ENCODE results near the gene NLK. TPM values are rescaled to one million over a fixed set of nuclear protein-coding genes. Genes with fewer than 3 reads are reported as not detected.

The NLK gene
- total and polyA plus RNA-seq, 2 of the 13 experiments (the other 11 are each of a cell fraction or from before 2014, with no cell fraction given): 13.4 to 14.6 TPM

DNA sequence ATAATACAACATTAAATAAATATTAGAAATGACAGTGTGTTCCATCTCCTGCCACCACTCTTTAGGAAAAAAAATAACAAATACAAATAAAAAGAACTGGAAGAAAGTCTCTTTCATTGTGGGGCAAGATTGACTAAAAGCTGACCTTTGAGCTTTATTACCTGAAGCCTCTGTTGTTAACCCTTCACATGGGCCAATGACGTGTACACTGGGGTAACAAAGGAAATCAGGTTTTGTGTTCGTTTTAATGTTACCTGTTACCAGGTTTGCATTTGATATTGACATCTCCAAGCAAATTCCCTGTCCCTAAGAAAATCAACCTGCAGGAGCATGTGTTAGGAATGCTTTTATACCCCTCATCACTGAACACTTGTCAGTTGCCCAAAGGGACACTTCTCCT is 39.0 kb downstream of the NLK start (continued):
- TF ChIP-seq ATAD3A (CRISPR knock-in tag; IDR thresholded peaks at IDR 0.05): no peak
- no peak for TF ChIP-seq ZNF235 (CRISPR knock-in tag; IDR thresholded peaks at IDR 0.05; ENCODE audit: borderline replicate concordance)
- TF ChIP-seq XRCC5 (optimal IDR thresholded peaks at IDR 0.05; ENCODE audit: low read length): no peak
- no peak for TF ChIP-seq SOX13 (IDR thresholded peaks at IDR 0.05)
- TF ChIP-seq SOX13 (CRISPR knock-in tag; conservative IDR thresholded peaks at IDR 0.05 in 1 of 2, IDR thresholded peaks at IDR 0.05 in 1 of 2): peak in 1 of 2 experiments; percentile 35; a peak in 1 of 4 replicates

DNA sequence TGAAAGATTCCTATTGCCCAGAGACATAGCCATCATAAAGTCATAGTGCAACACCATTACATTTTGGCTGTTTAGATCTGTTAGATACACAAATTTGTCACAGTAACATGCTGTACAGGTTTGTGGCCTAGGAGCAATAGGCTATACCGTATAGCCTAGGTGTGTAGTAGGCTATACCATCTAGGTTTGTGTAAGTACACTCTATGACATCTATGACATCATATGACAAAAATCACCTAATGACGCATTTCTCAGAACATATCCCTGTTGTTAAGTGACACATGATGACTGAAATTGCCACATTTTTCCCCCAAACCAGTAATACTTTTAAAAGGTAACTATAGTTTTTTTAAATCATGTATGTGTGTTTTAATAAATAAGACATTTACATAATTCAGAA is 43.3 kb downstream of the NLK start:
- DNase-seq (ENCODE audit: low spot score): no peak
- POLR2A ChIA-PET: no interaction called here
- Histone ChIP-seq H3K36me3 (replicated peaks in 1 of 2; ENCODE audit: control insufficient read depth in 1 of 2, insufficient read depth in 2 of 2, low read length in 2 of 2) (no peaks in the 10 kb centered on the region), H2AFZ (ENCODE audit: low read length) (no peak overlapping the region), H3K27ac (ENCODE audit: extremely low read length, insufficient read depth, low read length) (no peak overlapping the region), H3K4me3 (replicated peaks in 1 of 3; ENCODE audit: insufficient read depth in 1 of 3, low read depth in 2 of 3, low read length in 3 of 3) (no peak overlapping the region), H3K27me3 (ENCODE audit: control insufficient read depth in 1 of 2, insufficient read depth in 2 of 2, low read length in 2 of 2) (no peaks in the 10 kb centered on the region), H3K9me3 (ENCODE audit: low read length) (no peaks in the 10 kb centered on the region), H4K20me1 (ENCODE audit: insufficient read depth, low read length) (no peaks in the 10 kb centered on the region), H3K9ac (ENCODE audit: insufficient read depth, low read depth, low read length) (no peak overlapping the region), H3K4me1 (ENCODE audit: insufficient read depth, low read length) (peaks cover 28% of the 10 kb centered on the region), H3K4me2 (ENCODE audit: low read depth, low read length) (no peak overlapping the region), H3K79me2 (ENCODE audit: insufficient read depth, low read length) (peaks cover 8% of the 10 kb centered on the region)
- ATAC-seq: no peak
- 98% methylated on average over 2 of the region's 2 CpGs for WGBS (ENCODE audit: low lambda C conversion rate)
- CTCF ChIA-PET (ENCODE audit: low intra/inter-chr PET ratio, low total read pairs): no interaction called here
- FAIRE-seq: no peak
- intact Hi-C loops (cut with micrococcal nuclease; ENCODE audit: unreplicated experiment): no loop called here
- BruUV-seq (replicated peaks): no TSS peak
- in situ Hi-C loops (cut with HindIII; ENCODE audit: extremely low pct_ligation_motif_present, low pct_unique_long_range_greater_than_20kb): no loop called here
- TF ChIP-seq ZNF75D (CRISPR knock-in tag; IDR thresholded peaks at IDR 0.05; ENCODE audit: borderline replicate concordance) (no peak), NR2F6 (IDR thresholded peaks at IDR 0.05) (no peak), NR2F6 (CRISPR knock-in tag; IDR thresholded peaks at IDR 0.05) (no peak), ZSCAN12 (CRISPR knock-in tag; IDR thresholded peaks at IDR 0.05) (no peak), ZNF383 (CRISPR knock-in tag; IDR thresholded peaks at IDR 0.05; ENCODE audit: borderline replicate concordance) (no peak), CBX5 (CRISPR knock-in tag; IDR thresholded peaks at IDR 0.05; ENCODE audit: borderline replicate concordance) (no peak)
- TF ChIP-seq, protein P1, sequence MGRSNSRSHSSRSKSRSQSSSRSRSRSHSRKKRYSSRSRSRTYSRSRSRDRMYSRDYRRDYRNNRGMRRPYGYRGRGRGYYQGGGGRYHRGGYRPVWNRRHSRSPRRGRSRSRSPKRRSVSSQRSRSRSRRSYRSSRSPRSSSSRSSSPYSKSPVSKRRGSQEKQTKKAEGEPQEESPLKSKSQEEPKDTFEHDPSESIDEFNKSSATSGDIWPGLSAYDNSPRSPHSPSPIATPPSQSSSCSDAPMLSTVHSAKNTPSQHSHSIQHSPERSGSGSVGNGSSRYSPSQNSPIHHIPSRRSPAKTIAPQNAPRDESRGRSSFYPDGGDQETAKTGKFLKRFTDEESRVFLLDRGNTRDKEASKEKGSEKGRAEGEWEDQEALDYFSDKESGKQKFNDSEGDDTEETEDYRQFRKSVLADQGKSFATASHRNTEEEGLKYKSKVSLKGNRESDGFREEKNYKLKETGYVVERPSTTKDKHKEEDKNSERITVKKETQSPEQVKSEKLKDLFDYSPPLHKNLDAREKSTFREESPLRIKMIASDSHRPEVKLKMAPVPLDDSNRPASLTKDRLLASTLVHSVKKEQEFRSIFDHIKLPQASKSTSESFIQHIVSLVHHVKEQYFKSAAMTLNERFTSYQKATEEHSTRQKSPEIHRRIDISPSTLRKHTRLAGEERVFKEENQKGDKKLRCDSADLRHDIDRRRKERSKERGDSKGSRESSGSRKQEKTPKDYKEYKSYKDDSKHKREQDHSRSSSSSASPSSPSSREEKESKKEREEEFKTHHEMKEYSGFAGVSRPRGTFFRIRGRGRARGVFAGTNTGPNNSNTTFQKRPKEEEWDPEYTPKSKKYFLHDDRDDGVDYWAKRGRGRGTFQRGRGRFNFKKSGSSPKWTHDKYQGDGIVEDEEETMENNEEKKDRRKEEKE (IDR thresholded peaks at IDR 0.05): no peak
- TF ChIP-seq, protein P2, sequence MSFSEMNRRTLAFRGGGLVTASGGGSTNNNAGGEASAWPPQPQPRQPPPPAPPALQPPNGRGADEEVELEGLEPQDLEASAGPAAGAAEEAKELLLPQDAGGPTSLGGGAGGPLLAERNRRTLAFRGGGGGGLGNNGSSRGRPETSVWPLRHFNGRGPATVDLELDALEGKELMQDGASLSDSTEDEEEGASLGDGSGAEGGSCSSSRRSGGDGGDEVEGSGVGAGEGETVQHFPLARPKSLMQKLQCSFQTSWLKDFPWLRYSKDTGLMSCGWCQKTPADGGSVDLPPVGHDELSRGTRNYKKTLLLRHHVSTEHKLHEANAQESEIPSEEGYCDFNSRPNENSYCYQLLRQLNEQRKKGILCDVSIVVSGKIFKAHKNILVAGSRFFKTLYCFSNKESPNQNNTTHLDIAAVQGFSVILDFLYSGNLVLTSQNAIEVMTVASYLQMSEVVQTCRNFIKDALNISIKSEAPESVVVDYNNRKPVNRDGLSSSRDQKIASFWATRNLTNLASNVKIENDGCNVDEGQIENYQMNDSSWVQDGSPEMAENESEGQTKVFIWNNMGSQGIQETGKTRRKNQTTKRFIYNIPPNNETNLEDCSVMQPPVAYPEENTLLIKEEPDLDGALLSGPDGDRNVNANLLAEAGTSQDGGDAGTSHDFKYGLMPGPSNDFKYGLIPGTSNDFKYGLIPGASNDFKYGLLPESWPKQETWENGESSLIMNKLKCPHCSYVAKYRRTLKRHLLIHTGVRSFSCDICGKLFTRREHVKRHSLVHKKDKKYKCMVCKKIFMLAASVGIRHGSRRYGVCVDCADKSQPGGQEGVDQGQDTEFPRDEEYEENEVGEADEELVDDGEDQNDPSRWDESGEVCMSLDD (CRISPR knock-in tag; IDR thresholded peaks at IDR 0.05; ENCODE audit: borderline replicate concordance): no peak
- TF ChIP-seq, protein P3, sequence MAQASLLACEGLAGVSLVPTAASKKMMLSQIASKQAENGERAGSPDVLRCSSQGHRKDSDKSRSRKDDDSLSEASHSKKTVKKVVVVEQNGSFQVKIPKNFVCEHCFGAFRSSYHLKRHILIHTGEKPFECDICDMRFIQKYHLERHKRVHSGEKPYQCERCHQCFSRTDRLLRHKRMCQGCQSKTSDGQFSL (CRISPR knock-in tag; IDR thresholded peaks at IDR 0.05): no peak
- TF ChIP-seq, protein P4, sequence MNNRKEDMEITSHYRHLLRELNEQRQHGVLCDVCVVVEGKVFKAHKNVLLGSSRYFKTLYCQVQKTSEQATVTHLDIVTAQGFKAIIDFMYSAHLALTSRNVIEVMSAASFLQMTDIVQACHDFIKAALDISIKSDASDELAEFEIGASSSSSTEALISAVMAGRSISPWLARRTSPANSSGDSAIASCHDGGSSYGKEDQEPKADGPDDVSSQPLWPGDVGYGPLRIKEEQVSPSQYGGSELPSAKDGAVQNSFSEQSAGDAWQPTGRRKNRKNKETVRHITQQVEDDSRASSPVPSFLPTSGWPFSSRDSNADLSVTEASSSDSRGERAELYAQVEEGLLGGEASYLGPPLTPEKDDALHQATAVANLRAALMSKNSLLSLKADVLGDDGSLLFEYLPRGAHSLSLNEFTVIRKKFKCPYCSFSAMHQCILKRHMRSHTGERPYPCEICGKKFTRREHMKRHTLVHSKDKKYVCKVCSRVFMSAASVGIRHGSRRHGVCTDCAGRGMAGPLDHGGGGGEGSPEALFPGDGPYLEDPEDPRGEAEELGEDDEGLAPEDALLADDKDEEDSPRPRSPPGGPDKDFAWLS (CRISPR knock-in tag; IDR thresholded peaks at IDR 0.05; ENCODE audit: borderline replicate concordance): no peak
- TF ChIP-seq, protein P5, sequence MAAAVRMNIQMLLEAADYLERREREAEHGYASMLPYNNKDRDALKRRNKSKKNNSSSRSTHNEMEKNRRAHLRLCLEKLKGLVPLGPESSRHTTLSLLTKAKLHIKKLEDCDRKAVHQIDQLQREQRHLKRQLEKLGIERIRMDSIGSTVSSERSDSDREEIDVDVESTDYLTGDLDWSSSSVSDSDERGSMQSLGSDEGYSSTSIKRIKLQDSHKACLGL (CRISPR knock-in tag; IDR thresholded peaks at IDR 0.05): no peak
